Stimulated activated CD8-positive, alpha-beta memory T cell treated with anti-CD3 and anti-CD28 coated beads, Interleukin-15, amount 100 ng/mL, for 4 hours (primary cell): ENCODE measurements around the gene KIF7.

Experiments
- DNase-seq, 2 donors: peaks; one replicate each; pipeline ENCODE4 v3.0.0-alpha.2; 2020; ENCODE audit warnings: low read depth in 2 of 2

Gene KIF7

DNA sequence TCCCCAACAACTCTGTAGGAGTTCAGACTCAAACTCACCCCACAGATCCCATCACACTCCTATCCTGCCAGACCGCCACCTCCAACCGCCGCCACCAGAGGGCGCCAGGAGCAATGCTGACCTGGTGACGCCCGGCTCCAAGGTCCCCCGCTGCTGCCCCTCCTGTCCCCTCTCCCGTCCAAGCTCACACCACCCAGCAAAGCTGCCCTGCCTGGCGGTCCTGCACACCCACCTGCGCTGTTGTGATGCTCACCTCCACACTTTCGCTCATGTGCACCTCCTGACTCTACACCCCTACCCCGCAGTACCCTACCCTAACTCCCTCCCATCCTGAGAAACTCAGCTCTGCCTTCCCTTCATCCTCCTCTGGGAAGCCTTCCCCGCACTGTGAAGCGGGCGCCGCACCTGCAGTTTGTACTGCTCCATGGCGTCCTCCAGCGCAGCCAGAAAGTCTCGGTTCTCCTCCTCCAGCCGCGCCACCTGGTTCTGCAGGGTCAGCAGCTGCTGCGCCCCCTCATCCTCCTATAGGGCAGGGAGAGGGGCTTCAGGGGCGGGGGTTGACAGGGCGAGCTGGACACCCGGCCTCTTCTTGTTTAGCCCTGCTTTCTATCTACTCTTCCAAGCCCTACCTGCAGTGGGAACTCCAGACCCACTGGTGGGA, 7.9 kb downstream of the KIF7 start:
- peak; percentile 14 to 19 for DNase-seq

DNA sequence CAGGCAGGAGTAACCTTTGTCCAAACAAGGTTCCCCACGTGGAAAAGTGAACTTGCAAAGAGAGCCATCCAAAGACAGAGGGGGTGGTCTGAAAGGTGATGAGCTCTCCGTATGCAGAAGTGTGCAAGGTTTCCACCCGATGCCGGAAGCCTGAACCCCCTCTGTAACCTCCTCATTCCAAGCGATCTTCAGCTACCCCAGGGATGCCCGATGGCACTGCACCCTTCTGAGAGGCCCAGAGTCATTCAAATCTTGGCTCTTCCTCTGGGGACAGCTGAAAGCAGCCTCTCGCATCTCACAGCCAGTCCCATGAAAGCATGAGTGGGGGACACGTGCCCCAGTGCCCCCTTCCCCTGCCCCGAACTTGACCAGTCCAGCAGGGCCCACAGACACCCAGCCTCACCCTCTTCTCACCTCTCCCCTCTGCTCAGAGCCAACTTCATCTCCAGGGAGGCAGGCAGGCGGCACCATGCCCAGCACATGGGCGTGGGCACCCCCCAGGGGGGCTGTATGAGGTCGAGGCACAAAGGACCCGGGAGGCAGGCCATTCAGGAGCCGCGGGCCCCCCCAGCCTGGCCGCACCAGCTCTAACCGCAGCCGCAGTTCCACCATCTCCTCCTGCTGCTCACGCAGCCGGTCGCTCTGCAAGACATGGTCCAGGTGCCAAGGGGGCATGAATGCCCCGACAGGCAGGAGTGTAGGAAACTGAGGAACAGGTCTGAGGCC, 8.7 kb downstream of the KIF7 start:
- no peak for DNase-seq

DNA sequence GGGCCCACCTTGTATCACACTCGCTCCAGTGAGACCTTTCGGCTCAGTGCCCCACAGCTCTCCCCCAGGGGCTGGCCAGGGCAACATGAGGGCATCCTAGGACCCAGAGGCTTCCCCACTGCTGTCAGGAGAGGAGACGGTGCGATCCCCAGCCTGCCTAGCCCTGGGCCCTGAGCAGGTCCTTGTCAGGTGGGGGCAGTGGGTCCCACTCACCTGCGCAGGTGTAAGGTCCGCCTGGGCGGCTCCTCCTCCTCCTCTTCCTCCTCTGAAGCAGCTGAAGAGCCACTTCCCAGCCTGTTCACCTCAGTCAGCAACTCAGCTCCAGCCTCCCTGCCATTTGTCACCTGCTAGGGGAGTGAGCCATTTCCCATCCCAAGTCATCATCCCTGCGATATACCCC, 9.6 kb downstream of the KIF7 start:
- no peak for DNase-seq

DNA sequence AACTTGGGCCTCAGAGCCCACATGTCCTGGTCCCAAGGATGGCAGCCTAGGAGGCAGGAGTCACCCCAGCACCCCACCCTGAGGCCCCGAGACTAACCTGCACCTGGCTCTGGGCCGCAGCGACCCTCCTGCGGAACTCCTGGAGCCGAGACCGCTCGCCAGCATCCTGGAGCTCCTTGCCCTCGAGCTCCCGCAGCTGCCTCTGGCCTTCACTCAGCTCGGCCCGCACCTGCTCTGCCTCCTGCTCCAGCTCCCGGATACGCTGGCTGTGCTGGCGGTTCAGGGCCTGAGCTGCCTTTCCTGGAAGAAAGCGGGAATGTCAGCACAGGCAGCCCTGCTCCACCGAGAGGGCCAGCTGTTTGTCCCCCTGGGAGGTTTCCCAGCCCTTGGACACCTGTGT, 13.2 kb downstream of the KIF7 start:
- no peak for DNase-seq

DNA sequence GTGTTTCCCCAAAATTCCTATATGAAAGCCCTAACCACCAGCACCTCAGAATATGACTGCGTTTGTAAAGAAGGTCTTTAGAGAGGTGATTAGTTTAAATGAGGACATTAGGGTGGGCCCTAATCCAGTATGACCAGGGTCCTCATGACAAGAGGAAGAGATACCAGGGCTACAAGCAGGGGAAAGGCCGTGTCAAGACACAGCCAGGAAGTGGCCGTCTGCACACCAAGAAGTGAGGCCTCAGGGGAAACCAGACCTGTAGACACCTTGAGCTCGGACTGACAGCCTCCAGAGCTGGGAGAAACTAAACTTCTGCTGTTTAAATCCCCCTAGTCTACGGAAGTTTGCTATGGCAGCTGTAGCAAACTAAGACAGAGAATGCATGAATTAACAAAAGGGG, 14.2 kb downstream of the KIF7 start:
- DNase-seq = no peak

DNA sequence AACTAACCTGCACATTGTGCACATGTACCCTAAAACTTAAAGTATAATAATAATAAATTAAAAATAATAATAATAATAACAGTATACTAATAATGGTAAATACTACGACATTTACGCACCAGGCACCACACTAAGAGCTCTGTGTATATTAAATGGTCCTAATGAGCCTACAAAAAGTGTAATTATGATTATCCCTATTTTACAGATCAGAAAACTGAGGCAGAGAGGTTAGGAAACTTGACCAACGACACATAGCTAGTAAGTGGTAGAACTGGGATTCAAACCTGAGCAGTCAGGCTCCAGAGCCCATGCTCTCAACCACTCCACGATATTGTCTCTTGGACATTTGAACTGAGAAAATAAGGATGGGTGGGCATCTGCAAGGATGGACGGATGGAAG, 15.0 kb downstream of the KIF7 start:
- no peak for DNase-seq

DNA sequence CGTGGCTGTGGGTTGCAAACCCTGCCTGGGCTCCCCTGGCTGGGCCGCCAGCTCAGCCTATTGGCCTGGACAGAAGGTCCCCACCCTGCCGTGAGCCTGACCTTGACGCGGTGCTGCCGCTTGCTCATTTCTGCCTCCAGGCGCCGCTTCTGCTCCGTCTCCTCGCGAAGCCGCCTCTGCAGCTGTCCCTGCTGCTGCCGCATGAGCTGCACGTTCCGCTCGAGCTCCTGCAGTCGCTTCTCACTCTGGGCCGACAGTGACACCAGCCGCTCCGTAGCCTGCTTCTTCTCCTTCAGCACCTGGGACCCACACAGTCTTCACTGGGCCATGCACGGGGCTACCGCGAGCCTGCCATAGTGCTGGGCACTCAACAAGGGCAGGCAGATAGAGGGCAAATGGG, 21.7 kb downstream of the KIF7 start:
- DNase-seq = no peak

DNA sequence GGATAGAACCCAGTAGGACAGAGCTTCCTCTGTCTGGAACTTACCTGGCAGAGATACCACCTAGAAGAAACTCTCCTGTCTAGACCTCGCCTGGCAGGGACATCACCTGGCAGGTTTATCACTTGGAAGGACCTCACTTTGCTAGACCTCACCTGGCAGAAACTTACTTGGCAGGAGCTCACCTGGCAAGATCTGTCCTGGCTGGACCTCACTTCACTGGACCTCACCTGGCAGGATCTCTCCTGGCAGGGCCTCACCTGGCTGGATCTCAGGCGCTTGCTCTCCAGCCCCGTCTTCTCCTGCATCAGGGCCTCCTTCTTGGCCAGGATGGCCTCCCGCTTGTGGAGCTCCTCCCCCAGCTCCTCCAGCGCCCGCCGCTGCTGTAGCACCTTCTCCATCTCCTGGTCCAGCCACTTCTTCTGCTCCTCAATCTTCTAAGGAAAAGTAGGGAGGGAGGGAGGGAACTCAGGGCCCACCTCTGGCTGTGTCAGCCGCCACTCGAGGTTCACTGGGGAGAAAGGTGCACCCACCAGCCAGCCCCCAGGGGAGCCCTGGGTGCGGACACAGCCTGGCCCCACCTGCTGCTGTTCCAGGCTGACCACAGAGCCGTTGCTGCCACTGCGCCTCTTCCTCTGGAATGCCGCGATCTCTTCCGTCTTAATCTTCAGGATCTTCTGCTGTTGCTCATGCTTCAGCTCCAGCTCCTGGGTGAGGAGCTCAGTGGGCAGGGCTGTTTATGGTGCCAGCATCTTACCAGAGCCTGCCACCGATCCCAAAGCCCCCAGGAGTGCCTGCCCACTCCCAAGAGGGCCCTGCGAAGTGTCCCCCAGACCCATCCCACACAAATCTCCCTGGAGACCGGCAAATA, 22.5 kb downstream of the KIF7 start:
- DNase-seq = no peak

DNA sequence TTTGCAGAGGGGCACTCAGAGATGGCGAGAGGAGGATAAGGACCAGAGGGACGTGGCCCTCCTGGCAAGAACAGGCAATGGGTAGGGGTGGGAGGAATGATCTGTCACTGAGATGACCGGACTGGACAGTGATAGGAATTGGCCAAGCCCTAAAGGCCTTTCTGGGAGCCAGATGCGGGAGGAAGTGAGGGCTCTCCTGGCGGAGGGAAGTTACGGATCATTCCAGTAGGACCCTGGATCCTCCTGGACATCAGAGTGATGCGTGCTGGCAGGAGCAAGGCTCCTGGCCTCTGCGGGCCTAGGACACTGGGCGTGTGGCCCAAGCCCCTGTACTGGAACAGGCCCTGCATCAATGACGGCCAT, 23.4 kb downstream of the KIF7 start:
- DNase-seq = no peak

DNA sequence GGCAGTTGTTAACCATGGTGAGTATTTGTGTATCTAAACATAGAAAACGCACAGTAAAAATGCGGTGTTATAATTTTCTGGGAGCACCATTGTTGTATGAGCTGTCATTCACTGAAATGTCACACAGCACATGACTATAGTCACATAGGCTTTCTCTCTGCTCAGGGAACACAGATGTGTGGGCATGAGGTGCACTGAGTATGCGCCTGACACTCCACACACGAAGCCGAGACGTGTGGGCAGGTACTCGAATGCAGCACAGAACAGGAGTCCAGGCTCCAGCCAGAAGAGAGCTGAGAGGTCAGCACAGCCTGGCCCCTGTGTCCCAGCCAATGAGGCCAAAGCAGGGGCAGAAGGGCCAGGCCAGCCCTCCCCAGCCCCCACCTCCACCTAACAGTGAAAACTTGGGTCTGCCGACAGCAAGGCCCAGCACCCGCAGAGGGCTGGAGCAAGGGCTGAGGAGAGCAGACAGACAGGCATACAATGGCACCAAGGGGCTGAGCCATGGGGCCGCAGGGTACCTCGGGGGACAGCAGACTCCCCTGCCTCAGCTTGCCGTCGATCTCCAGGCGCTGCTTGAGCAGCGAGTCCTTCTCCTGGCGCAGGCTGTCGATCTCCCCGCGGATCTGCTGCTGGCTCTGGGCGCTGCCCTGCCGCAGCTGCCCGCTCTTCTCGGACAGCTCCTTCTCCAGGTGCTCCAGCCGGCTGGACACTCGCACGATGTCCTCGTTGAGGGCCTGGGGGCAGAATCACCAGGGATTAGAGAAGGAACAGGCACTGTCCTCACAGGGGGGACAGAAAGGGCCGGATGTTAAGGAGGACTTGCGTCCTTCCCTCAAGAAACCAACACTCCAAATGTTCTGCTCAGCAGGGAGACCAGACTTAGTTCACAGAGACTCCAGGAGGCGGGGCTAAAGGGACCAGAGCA, 24.0 kb downstream of the KIF7 start:
- DNase-seq = no peak

DNA sequence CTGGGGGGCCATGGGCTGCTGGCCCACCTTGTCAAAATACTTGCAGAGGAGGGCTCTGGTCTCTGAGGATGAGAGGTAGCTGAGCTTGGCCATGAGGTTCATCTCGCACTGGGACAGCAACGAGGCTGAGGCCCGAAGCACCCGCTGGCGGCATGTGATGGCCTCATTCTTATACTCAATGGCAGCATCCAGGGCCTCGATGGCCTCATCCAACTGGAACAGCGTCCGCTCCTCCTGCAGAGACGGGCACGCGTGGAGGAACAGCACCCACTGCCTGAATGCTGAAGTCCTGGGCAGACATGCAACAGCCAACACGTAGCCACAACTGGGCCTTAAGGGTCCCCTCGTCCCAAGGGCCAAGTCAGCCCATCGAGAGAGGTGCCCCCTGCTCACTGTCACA, 25.0 kb downstream of the KIF7 start:
- DNase-seq = no peak

DNA sequence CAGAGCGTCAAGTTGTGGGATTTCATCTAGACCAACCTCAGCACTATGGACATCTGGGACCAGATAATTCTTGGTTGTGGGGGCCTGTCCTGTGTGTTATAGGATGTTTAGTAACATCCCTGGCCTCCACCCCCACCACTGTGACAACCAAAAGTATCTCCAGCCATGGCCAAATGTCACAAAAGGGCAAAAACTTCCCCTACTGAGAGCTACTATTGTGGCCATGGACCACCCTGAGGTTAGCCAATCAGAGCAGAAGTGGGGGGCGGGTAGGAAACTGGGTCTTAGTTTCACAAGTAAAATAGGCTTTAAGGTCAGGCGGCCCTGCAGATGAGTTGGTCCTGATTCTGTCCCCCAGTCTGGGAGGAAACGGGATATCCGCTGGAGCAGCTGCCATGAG, 25.4 kb downstream of the KIF7 start:
- DNase-seq = no peak

DNA sequence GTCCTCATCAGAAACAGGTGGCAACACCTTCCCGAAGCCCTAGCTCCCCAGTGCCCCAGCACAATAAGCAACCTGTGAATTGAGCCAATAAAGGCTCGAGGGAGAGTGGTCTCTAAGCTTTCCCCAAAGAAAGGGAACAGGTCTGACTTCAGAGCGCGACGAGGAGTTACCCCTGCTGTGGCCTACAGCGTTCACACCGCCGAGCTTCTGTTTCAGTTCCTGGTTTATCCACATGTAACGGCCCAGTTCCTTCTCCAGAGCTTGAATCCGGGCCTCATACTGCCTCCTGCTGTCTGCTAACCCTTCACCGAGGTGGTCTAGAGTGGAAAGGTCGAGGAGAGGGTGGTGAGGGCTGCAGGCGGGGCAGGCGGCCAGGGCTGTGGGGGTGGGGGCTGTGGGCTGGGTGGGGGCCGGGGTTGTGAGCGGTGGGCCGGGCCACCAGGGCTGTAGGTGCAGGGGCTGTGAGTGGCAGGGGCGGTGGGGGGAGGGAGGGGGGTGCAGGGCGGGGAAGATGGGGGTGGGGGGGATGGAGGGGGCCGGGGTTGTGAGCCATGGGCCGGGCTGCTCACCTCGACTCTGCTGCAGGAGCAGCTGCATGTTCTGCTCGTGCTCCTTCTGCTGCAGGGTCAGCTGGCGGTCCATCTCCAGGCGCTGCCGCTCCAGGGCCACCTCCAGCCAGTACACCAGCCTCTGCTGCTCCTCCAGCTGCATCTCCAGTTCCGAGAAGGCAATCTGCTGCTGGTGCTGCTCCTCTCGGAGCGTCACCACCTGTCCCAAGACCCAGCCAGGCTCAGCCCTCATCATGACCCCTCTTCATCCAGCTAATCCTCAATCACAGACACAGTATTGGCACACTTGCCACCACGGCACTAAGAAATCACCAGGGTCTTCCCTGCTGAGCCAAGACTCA, 26.2 kb downstream of the KIF7 start:
- no peak for DNase-seq

DNA sequence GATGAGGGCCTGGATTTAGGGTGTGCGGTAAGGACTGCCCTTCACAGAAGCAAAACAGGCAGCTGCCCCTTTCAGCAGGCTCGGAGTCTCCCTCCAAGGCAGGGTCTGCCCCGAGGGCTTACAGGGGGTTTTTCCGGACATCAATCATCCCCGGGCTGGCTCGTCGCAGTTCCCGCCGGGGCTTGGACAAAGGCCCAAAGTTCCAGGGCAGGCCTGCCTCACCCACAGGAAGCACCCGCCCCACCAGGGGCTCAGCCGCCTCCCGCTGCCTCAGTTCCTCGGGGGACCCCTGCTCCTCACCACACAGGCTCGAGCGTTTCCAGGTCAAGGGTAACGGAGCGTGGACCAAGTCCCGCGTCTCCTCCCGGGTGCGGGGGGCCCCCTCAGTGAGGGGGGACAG, 27.0 kb downstream of the KIF7 start:
- no peak for DNase-seq

DNA sequence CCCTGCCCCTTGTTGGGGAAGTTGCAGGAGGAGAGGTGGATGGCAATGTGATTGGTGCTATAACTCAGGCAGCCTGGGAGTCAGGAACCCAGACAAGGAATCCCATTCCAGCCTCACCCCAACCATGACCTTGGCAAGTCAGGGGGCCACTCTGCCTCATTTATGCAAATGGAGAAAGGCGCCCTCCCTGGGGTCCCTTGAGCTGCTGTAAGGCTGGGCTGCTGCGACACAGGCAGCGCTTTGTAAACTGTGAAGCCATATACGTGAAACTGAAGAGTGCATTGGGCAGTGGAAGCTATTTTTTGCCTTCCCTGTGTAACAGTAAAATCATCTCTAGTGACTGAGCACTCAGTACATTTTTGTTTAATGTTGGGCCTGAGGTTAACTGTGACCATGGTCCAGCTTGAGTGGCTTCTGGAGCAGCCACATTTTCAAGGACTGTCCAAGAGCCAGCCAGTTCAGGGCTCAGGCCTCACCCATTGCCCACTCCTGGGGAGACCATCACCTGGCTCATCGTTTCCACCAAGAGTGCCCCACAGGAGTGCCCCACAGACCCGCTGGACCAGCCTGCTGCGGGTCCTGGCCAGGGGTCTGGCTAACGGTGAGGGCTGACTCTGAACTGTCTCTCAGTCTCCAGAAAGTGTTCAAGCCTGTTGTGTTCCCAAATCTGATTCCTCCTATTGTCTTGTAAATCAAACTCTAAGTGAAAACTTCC, 27.9 kb downstream of the KIF7 start:
- DNase-seq = no peak

DNA sequence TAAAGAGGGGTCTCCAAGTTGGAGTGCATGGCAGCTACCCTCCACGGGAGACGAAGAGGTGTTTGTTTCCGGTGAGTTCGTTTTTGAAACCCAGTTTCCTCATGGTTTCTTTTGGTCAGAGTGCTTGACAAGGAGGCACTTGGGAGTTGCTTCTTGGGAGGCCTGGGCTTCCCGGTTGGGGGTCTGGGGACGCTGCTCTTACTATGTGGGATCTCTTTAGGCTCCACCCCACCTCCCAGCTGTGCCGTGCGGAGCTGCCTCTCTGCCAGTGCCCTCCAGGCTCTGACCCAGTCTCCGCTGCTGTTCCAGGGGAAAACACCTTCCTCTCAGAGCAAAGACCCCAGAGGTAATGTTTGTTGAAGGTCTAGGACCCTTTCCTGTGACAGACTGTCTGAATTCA, 29.6 kb downstream of the KIF7 start:
- DNase-seq = no peak

DNA sequence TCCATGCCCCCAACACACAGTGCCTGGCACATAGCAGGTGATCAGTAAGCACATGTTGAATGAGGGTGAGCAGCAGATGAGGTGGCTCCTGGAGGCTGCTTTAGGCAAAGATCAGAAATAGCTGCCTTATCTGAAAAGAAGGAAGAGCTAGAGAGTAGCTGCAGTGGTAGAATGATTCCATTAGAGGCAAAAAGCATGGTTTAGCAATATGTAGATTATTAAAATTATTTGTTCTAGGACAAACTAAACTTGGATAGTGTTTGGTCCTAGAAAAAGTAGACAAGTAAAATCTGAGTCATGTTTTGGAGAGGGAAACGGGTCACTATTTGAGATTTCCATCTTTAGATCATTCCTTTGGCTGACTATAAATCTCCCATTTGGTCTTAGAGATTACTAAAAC, 32.1 kb downstream of the KIF7 start:
- DNase-seq = no peak

DNA sequence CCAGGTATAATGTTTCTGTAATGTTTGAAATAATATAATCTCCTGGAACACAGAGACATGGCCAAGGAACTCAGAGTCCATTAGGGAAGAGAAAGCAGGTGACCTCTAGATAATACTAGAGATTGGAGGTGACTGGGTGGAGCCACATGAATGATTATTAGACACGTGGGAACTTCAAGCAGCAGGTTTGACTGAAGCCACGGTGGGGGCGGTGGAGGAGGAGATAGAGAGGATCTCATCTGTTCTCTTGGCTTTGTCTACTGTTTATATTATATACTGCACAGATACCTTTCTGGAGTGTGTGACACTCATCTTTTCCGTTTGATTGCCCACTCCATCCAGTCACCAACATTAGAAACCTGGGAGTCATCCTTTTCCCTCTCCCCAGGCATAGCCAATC, 33.7 kb downstream of the KIF7 start:
- DNase-seq = no peak

DNA sequence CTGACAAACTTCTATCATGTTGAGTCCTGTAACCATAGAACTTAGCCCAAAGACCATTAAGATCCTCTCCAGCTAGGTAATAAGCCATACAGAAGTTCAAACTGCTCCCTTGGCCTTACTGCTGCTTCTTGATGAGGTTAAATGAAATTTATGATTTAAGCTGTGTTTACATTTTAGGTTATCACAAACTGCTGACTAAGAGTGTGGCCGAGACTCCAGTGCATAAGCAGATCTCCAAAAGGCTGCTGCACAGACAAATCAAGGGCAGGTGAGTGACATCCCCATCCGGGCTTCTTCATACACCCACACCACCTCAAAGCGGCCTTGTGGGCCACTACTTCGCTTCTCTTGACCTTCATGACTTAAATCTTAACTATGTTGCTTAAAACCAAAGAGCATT, 39.0 kb downstream of the KIF7 start:
- no peak for DNase-seq

DNA sequence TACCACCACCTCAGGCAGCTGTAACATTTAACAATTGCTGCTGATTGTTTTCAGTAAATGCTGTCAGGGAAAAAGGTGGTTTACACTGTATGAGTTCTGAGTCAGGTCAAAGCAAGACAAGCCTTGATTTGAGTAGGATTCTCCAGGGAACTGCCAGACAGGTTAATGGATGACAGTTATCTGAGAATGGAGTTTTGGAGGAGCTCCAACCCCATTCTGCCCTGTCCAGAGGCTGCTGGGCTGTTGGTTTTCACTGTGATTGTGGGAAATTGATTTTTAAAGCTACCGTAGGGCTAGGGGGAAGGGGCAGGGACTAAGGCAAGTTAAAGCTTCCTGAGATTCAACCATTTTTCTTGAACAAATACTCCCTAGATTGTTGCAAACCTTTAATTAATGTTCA, 40.1 kb downstream of the KIF7 start:
- no peak for DNase-seq
